SU-DHL-6 (cell line): Measurements from ENCODE around the gene GAS7.

Source experiments
- H2AFZ ChIP-seq: fragments of 200-600 bp; sonication (generic); 2 replicates; pipeline ENCODE4 v1.6.1; 2014; ENCODE audit warnings: low read depth, mild to moderate bottlenecking, moderate library complexity, mixed read lengths, antibody characterized with exemption, low read length; ENCODE audit not compliant: severe bottlenecking
- H3F3A ChIP-seq: fragments of 200-600 bp; shearing (Covaris generic); 2 replicates; pipeline ENCODE4 v1.6.0; 2016; ENCODE audit warnings: antibody characterized with exemption, mild to moderate bottlenecking; ENCODE audit not compliant: insufficient read depth
- H3K27ac ChIP-seq: fragments of 200-600 bp; sonication (generic); 2 replicates; pipeline ENCODE4 v1.5.1; 2016; ENCODE audit warnings: low read depth, mild to moderate bottlenecking, low read length, moderate library complexity, mixed read lengths
- H3K27me3 ChIP-seq: fragments of 200-600 bp; sonication (generic), shearing (Covaris generic); 2 replicates; pipeline ENCODE4 v1.6.0; 2014; ENCODE audit warnings: mild to moderate bottlenecking, low read length
- H3K36me3 ChIP-seq: fragments of 200-600 bp; sonication (generic); 2 replicates; pipeline ENCODE4 v1.6.1; 2014; ENCODE audit warnings: mild to moderate bottlenecking, low read length, mixed read lengths
- H3K4me2 ChIP-seq: fragments of 300-600, 200-600 bp; shearing (Covaris generic), sonication (generic); 2 replicates; pipeline ENCODE4 v1.6.0; 2014; ENCODE audit warnings: low read length, low read depth, mild to moderate bottlenecking; ENCODE audit not compliant: poor library complexity, severe bottlenecking
- H3K4me3 ChIP-seq: fragments of 200-600 bp; sonication (generic); 2 replicates; pipeline ENCODE4 v1.5.1; 2014; ENCODE audit warnings: antibody characterized with exemption, low read length, mild to moderate bottlenecking, mixed read lengths; ENCODE audit not compliant: insufficient read depth, poor library complexity, severe bottlenecking
- H3K79me2 ChIP-seq: fragments of 200-600 bp; sonication (generic); 2 replicates; pipeline ENCODE4 v1.6.1; 2014; ENCODE audit warnings: mild to moderate bottlenecking, low read length, moderate library complexity; ENCODE audit not compliant: insufficient read depth
- H3K9ac ChIP-seq: fragments of 200-600 bp; sonication (generic); 2 replicates; pipeline ENCODE4 v1.7.0; 2014; ENCODE audit warnings: mild to moderate bottlenecking, low read length
- H3K9me2 ChIP-seq: fragments of 200-600 bp; sonication (generic); replicated peaks from 2 replicates; pipeline ENCODE4 v1.6.1; 2014; ENCODE audit warnings: low read length; ENCODE audit not compliant: insufficient read depth
- H3K9me3 ChIP-seq: fragments of 200-600 bp; sonication (generic); 2 replicates; pipeline ENCODE4 v1.6.1; 2014; ENCODE audit warnings: low read length, mixed read lengths; ENCODE audit not compliant: insufficient read depth
- H4K20me1 ChIP-seq: fragments of 200-600 bp; sonication (generic); 2 replicates; pipeline ENCODE4 v1.6.1; 2014; ENCODE audit warnings: low read depth, mild to moderate bottlenecking, antibody characterized with exemption, low read length, moderate library complexity, mixed read lengths
- CTCF ChIP-seq: fragments of 200-600 bp; sonication (generic); IDR thresholded peaks from one replicate; pipeline ENCODE4 v1.5.1; 2017; ENCODE audit warnings: antibody characterized with exemption, mild to moderate bottlenecking, low read length, moderate library complexity; ENCODE audit not compliant: insufficient read depth, poor library complexity, severe bottlenecking
- EZH2phosphoT487 ChIP-seq: fragments of 200-600 bp; sonication (generic), shearing (Covaris generic); conservative IDR thresholded peaks from 2 replicates; pipeline ENCODE4 v1.6.1; 2018; ENCODE audit warnings: mild to moderate bottlenecking, antibody characterized with exemption, low read length, moderate library complexity, mixed read lengths

GAS7 gene

GRCh38 chr17:10197721-10198508 lies 491 bp downstream of the GAS7 start:
- Histone ChIP-seq H4K20me1 (no peaks in the 10 kb centered on the region), H3K9ac (no peak overlapping the region), H3K4me2 (no peak overlapping the region), H3K79me2 (no peaks in the 10 kb centered on the region), H3K36me3 (no peaks in the 10 kb centered on the region), H3K27ac (no peak overlapping the region), H3F3A (no peaks in the 10 kb centered on the region), H3K9me2 (no peaks in the 10 kb centered on the region), H2AFZ (no peak overlapping the region), H3K4me3 (no peak overlapping the region), H3K9me3 (0 out of 2 replicates have a peak, but pooled peaks cover 4% of the 10 kb centered on the region), H3K27me3 (no peaks in the 10 kb centered on the region)
- TF ChIP-seq EZH2phosphoT487: no peak
- no peak for TF ChIP-seq CTCF

- Histone ChIP-seq H4K20me1 (no peaks in the 10 kb centered on the region), H3F3A (no peaks in the 10 kb centered on the region), H2AFZ (no peak overlapping the region), H3K79me2 (no peaks in the 10 kb centered on the region), H3K4me2 (no peak overlapping the region), H3K36me3 (no peaks in the 10 kb centered on the region), H3K4me3 (no peak overlapping the region), H3K27me3 (no peaks in the 10 kb centered on the region), H3K27ac (no peak overlapping the region), H3K9ac (no peak overlapping the region), H3K9me2 (no peaks in the 10 kb centered on the region), H3K9me3 (0 out of 2 replicates have a peak, but pooled peaks cover 4% of the 10 kb centered on the region)
- TF ChIP-seq EZH2phosphoT487: no peak
- TF ChIP-seq CTCF: no peak
These were observed 1.1 kb downstream of the GAS7 start for GRCh38 chr17:10197362-10197720.

- Histone ChIP-seq H3K36me3 (no peaks in the 10 kb centered on the region), H4K20me1 (no peaks in the 10 kb centered on the region), H3K9me3 (0 out of 2 replicates have a peak, but pooled peaks cover 4% of the 10 kb centered on the region), H3K79me2 (no peaks in the 10 kb centered on the region), H3K9me2 (no peaks in the 10 kb centered on the region), H3K4me2 (no peak overlapping the region), H2AFZ (no peak overlapping the region), H3K4me3 (no peak overlapping the region), H3K27ac (no peak overlapping the region), H3F3A (no peaks in the 10 kb centered on the region), H3K9ac (no peak overlapping the region), H3K27me3 (no peaks in the 10 kb centered on the region)
- no peak for TF ChIP-seq EZH2phosphoT487
- TF ChIP-seq CTCF: no peak
These were observed 1.5 kb downstream of the GAS7 start for GRCh38 chr17:10196941-10197340.
